ENCODE measurements around the gene RRAGD. TPM values are rescaled to one million over a fixed set of nuclear protein-coding genes. Genes with fewer than 3 reads are reported as not detected.
A peak's percentile ranks its signal among the peaks of the same experiment; 100 is the strongest.

Gene RRAGD
- polyA plus RNA-seq, 1 experiment, result not detected

DNA sequence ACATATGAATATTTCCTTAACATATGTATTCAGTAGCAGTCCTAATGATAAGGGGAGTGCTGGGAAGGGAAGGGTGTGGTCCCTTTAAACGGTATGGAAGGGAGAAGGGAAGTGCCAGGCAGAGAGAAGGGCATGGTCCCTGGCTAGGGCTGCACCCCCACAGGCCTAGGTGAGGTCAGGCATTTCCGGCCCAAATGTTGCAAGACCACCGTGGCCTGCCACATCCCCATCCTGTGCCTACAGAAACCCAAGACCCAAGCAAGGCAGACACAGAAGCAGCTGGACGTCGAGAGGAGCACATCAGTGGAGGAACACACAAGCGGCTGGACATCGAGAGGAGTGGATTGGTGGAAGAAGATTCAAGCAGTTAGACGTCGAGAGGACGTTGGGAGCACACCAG lies 5.9 kb downstream of the RRAGD start:
- H3K27ac ChIP-seq (ENCODE audit: low read depth, low read length), result no peak overlapping the region
- DNase-seq (ENCODE audit: low read depth, low spot score), result no peak
- POLR2A ChIA-PET, result no interaction called here
- H3K9me3 ChIP-seq (ENCODE audit: control insufficient read depth, insufficient read depth, low read length), result no peaks in the 10 kb centered on the region; the same call in 1 of the 2 replicates
- no peak overlapping the region for H3K4me3 ChIP-seq (ENCODE audit: low read depth, low read length)
- CTCF ChIA-PET, result no interaction called here
- TF ChIP-seq, protein P1, sequence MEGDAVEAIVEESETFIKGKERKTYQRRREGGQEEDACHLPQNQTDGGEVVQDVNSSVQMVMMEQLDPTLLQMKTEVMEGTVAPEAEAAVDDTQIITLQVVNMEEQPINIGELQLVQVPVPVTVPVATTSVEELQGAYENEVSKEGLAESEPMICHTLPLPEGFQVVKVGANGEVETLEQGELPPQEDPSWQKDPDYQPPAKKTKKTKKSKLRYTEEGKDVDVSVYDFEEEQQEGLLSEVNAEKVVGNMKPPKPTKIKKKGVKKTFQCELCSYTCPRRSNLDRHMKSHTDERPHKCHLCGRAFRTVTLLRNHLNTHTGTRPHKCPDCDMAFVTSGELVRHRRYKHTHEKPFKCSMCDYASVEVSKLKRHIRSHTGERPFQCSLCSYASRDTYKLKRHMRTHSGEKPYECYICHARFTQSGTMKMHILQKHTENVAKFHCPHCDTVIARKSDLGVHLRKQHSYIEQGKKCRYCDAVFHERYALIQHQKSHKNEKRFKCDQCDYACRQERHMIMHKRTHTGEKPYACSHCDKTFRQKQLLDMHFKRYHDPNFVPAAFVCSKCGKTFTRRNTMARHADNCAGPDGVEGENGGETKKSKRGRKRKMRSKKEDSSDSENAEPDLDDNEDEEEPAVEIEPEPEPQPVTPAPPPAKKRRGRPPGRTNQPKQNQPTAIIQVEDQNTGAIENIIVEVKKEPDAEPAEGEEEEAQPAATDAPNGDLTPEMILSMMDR (IDR thresholded peaks at IDR 0.05; ENCODE audit: low read depth, low read length), result no peak
- H3K27me3 ChIP-seq (ENCODE audit: control insufficient read depth, insufficient read depth, low read length), result peaks cover 16% of the 10 kb centered on the region

DNA sequence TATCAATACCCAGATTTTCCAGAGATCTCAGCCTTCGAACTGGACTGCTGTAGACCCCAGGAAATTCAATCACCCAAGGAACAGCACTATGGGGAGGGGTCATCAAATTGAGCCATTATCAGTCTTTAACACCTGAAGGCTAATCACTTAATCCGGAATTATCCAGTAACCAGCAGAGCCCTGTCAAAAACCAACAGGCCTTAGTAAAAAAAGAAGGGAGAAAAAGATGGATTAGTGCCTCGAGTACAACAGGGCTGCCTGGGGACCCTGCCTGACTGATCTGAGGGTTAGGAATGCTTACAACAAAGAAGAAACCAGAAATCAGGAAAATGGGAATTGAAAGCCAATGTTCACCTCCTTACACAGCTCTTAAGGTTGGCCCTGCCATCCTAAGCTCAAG lies 7.6 kb downstream of the RRAGD start:
- peaks cover 5% of the 10 kb centered on the region for H3K27me3 ChIP-seq (ENCODE audit: control insufficient read depth, insufficient read depth, low read length)
- H3K9me3 ChIP-seq (ENCODE audit: control insufficient read depth, insufficient read depth, low read length), result no peaks in the 10 kb centered on the region
- TF ChIP-seq, protein P1 (IDR thresholded peaks at IDR 0.05; ENCODE audit: low read depth, low read length), result no peak
- H3K27ac ChIP-seq (ENCODE audit: low read depth, low read length), result no peak overlapping the region
- ChIA-PET CTCF (interaction anchor here (1.8 kb wide), 1 partner anchor 32 kb away, joined by 9 read pairs; no protein-coding TSS in a partner anchor), POLR2A (no interaction called here)
- no peak overlapping the region for H3K4me3 ChIP-seq (ENCODE audit: low read depth, low read length)
- DNase-seq (ENCODE audit: low read depth, low spot score), result no peak

DNA sequence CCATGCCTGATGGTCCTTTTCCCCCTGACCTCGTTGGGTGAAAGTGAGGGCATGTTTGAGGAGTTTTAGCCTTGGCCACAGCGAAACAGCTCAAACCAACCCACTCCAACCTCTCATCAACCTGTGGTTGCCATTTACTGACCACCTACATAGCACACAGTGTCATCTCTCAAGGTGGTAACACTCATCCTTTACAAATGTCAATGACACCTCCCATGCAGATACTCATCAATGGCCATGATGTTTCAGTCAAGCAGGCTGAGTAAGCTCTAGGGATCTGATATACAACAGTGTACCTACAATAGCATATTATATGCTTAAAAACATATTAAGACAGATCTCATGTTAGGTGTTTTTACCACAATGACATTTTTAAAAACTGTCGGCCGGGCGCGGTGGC lies 9.3 kb downstream of the RRAGD start:
- CTCF ChIA-PET, result no interaction called here
- Histone ChIP-seq H3K27me3 (ENCODE audit: control insufficient read depth, insufficient read depth, low read length) (peaks cover 3% of the 10 kb centered on the region), H3K9me3 (ENCODE audit: control insufficient read depth, insufficient read depth, low read length) (no peaks in the 10 kb centered on the region), H3K27ac (ENCODE audit: low read depth, low read length) (no peak overlapping the region), H3K4me3 (ENCODE audit: low read depth, low read length) (no peak overlapping the region)
- DNase-seq (ENCODE audit: low read depth, low spot score), result no peak
- POLR2A ChIA-PET, result no interaction called here
- TF ChIP-seq, protein P1 (IDR thresholded peaks at IDR 0.05; ENCODE audit: low read depth, low read length), result no peak

DNA sequence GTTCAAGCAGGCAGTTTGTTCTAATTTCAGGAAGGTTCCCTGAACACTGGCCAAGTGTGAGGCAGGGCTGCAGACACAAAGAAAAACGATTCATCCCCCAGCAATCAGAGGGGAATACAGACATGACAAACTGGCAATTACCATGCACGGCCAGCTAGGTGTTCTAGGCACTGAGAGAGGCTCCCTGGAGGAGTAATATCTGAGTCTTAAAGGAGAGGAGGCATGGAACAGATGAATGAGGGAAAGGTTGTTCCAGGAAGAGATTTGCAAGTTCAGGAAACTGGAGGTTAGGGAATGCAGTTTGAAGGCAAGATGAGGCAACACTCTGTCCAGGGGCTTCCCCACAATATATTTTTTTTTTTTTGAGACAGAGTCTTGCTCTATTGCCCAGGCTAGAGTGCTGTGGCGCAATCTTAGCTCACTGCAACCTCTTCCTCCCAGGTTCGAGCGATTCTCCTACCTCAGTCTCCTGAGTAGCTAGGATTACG lies 11.1 kb downstream of the RRAGD start:
- ChIA-PET CTCF (interaction anchor here (0.5 to 1.2 kb wide), 3 partner anchors 28 to 424 kb away, joined by 3 to 4 read pairs (median 4); no protein-coding TSS in a partner anchor), POLR2A (no interaction called here)
- no peak for DNase-seq (ENCODE audit: low read depth, low spot score)
- no peak overlapping the region for H3K4me3 ChIP-seq (ENCODE audit: low read depth, low read length)
- peaks cover 3% of the 10 kb centered on the region for H3K27me3 ChIP-seq (ENCODE audit: control insufficient read depth, insufficient read depth, low read length)
- TF ChIP-seq, protein P1 (IDR thresholded peaks at IDR 0.05; ENCODE audit: low read depth, low read length), result no peak
- H3K9me3 ChIP-seq (ENCODE audit: control insufficient read depth, insufficient read depth, low read length), result no peaks in the 10 kb centered on the region
- H3K27ac ChIP-seq (ENCODE audit: low read depth, low read length), result peak overlapping the region; percentile 21

DNA sequence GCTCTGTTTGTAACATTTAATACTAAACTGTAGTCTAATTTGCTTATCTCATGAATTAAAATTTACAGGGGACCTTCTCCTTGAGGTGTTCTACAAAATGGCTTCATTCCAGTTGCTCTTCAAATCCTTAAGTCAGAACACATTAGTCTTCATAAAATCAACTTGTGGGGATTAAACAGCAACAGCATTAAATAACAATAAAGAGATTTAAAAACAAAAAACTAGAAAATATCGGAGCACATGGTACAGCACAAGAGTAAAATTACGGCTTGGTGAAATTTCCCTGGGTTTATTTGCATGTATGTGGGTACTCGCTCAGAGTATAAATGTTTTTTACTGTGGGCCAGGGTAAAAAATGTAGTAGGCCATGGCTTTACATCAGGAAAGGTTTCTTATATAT lies 12.0 kb downstream of the RRAGD start:
- POLR2A ChIA-PET, result no interaction called here
- no peaks in the 10 kb centered on the region for H3K9me3 ChIP-seq (ENCODE audit: control insufficient read depth, insufficient read depth, low read length)
- H3K4me3 ChIP-seq (ENCODE audit: low read depth, low read length), result no peak overlapping the region
- no peak overlapping the region for H3K27ac ChIP-seq (ENCODE audit: low read depth, low read length)
- no peak for DNase-seq (ENCODE audit: low read depth, low spot score)
- H3K27me3 ChIP-seq (ENCODE audit: control insufficient read depth, insufficient read depth, low read length), result peaks cover 3% of the 10 kb centered on the region
- TF ChIP-seq, protein P1 (IDR thresholded peaks at IDR 0.05; ENCODE audit: low read depth, low read length), result no peak
- CTCF ChIA-PET, result interaction anchor here (0.8 kb wide), 1 partner anchor 28 kb away, joined by 4 read pairs; no protein-coding TSS in a partner anchor
